ENCODE data around the gene DENND6B. TPM values are rescaled to one million over a fixed set of nuclear protein-coding genes. Genes with fewer than 3 reads are reported as not detected.
A peak's percentile ranks its signal among the peaks of the same experiment; 100 is the strongest.
"Not testable (repeated sequence)": the region's sequence is repeated elsewhere in the genome, so short reads cannot be mapped to it uniquely, and the experiment has no call there.

DENND6B gene
- total RNA-seq, 1 donor from 2014 or later, result 2.7 TPM

- no peak for DNase-seq (ENCODE audit: low spot score)
- intact Hi-C loops (cut with micrococcal nuclease), result loop anchor here (5.0 kb wide), 2 partner anchors 57 to 87 kb away; partner anchors contain the start of gene MAPK11
- H3K36me3 Mint-ChIP-seq (ENCODE audit: low read depth), result no peaks in the 10 kb centered on the region
- no peaks in the 10 kb centered on the region for H3K9me3 Mint-ChIP-seq
- H3K4me1 Mint-ChIP-seq (ENCODE audit: low read depth), result peaks cover 12% of the 10 kb centered on the region
- H3K27ac Mint-ChIP-seq, result no peak overlapping the region
- peaks cover 18% of the 10 kb centered on the region for H3K27me3 Mint-ChIP-seq (ENCODE audit: low read depth)
- no peak overlapping the region for H3K4me3 Mint-ChIP-seq (ENCODE audit: low read depth)
Observed at GRCh38 chr22:50329236-50329635, 2.4 kb upstream of the DENND6B start.

- no peaks in the 10 kb centered on the region for H3K36me3 Mint-ChIP-seq (ENCODE audit: low read depth)
- H3K27ac Mint-ChIP-seq, result peak overlapping the region; percentile 86
- peak overlapping the region; percentile 84 for H3K4me3 Mint-ChIP-seq (ENCODE audit: low read depth)
- DNase-seq (ENCODE audit: low spot score), result no peak
- H3K27me3 Mint-ChIP-seq (ENCODE audit: low read depth), result peaks cover 18% of the 10 kb centered on the region
- H3K9me3 Mint-ChIP-seq, result no peaks in the 10 kb centered on the region
- H3K4me1 Mint-ChIP-seq (ENCODE audit: low read depth), result peaks cover 12% of the 10 kb centered on the region
- intact Hi-C loops (cut with micrococcal nuclease), result loop anchor here (5.0 kb wide), 2 partner anchors 55 to 85 kb away; partner anchors contain the start of gene MAPK11
Observed at GRCh38 chr22:50327711-50328019, 853 bp upstream of the DENND6B start.

GRCh38 chr22:50326225-50326955 is 422 bp downstream of the DENND6B start:
- Mint-ChIP-seq H3K36me3 (ENCODE audit: low read depth) (no peaks in the 10 kb centered on the region), H3K4me3 (ENCODE audit: low read depth) (peak overlapping the region; percentile 78), H3K4me1 (ENCODE audit: low read depth) (peaks cover 12% of the 10 kb centered on the region), H3K27ac (no peak overlapping the region), H3K27me3 (ENCODE audit: low read depth) (peaks cover 18% of the 10 kb centered on the region), H3K9me3 (no peaks in the 10 kb centered on the region)
- intact Hi-C loops (cut with micrococcal nuclease), result loop anchor here (5.0 kb wide), 2 partner anchors 54 to 84 kb away; partner anchors contain the start of gene MAPK11
- DNase-seq (ENCODE audit: low spot score), result no peak

GRCh38 chr22:50325444-50326224 is 1.2 kb downstream of the DENND6B start:
- intact Hi-C loops (cut with micrococcal nuclease), result loop anchor here (5.0 kb wide), 2 partner anchors 53 to 83 kb away; partner anchors contain the start of gene MAPK11
- Mint-ChIP-seq H3K27me3 (ENCODE audit: low read depth) (peaks cover 13% of the 10 kb centered on the region), H3K36me3 (ENCODE audit: low read depth) (no peaks in the 10 kb centered on the region), H3K27ac (peak overlapping the region; percentile 29), H3K4me1 (ENCODE audit: low read depth) (peaks cover 12% of the 10 kb centered on the region), H3K9me3 (no peaks in the 10 kb centered on the region), H3K4me3 (ENCODE audit: low read depth) (peak overlapping the region; percentile 78)
- DNase-seq (ENCODE audit: low spot score), result no peak

GRCh38 chr22:50323900-50324299 is 2.9 kb downstream of the DENND6B start:
- Mint-ChIP-seq H3K4me3 (ENCODE audit: low read depth) (no peak overlapping the region), H3K4me1 (ENCODE audit: low read depth) (peaks cover 8% of the 10 kb centered on the region), H3K27me3 (ENCODE audit: low read depth) (peaks cover 13% of the 10 kb centered on the region), H3K9me3 (no peaks in the 10 kb centered on the region), H3K36me3 (ENCODE audit: low read depth) (no peaks in the 10 kb centered on the region), H3K27ac (no peak overlapping the region)
- intact Hi-C loops (cut with micrococcal nuclease), result no loop called here
- DNase-seq (ENCODE audit: low spot score), result no peak

GRCh38 chr22:50322382-50323104 is 4.3 kb downstream of the DENND6B start:
- peaks cover 13% of the 10 kb centered on the region for H3K27me3 Mint-ChIP-seq (ENCODE audit: low read depth)
- not testable (repeated sequence) for H3K27ac Mint-ChIP-seq

GRCh38 chr22:50320671-50321325 is 6.0 kb downstream of the DENND6B start:
- peaks cover under 1% of the 10 kb centered on the region for H3K4me1 Mint-ChIP-seq (ENCODE audit: low read depth)
- H3K36me3 Mint-ChIP-seq (ENCODE audit: low read depth), result no peaks in the 10 kb centered on the region
- intact Hi-C loops (cut with micrococcal nuclease), result no loop called here
- no peak overlapping the region for H3K27ac Mint-ChIP-seq
- H3K9me3 Mint-ChIP-seq, result no peaks in the 10 kb centered on the region
- H3K4me3 Mint-ChIP-seq (ENCODE audit: low read depth), result no peak overlapping the region
- H3K27me3 Mint-ChIP-seq (ENCODE audit: low read depth), result peaks cover 10% of the 10 kb centered on the region
- no peak for DNase-seq (ENCODE audit: low spot score)

More at GRCh38 chr22:50322382-50323104, 4.3 kb downstream of the DENND6B start:
- intact Hi-C loops (cut with micrococcal nuclease); DNase-seq (ENCODE audit: low spot score); H3K36me3 Mint-ChIP-seq (ENCODE audit: low read depth); H3K9me3 Mint-ChIP-seq; H3K4me3 Mint-ChIP-seq (ENCODE audit: low read depth); H3K4me1 Mint-ChIP-seq (ENCODE audit: low read depth): not testable (repeated sequence)

GRCh38 chr22:50320116-50320515 is 6.7 kb downstream of the DENND6B start:
- H3K4me3 Mint-ChIP-seq (ENCODE audit: low read depth), result no peak overlapping the region
- H3K27ac Mint-ChIP-seq, result no peak overlapping the region
- intact Hi-C loops (cut with micrococcal nuclease), result no loop called here
- no peaks in the 10 kb centered on the region for H3K9me3 Mint-ChIP-seq
- peaks cover 5% of the 10 kb centered on the region for H3K27me3 Mint-ChIP-seq (ENCODE audit: low read depth)
- H3K4me1 Mint-ChIP-seq (ENCODE audit: low read depth), result peaks cover 2% of the 10 kb centered on the region
- no peaks in the 10 kb centered on the region for H3K36me3 Mint-ChIP-seq (ENCODE audit: low read depth)
- no peak for DNase-seq (ENCODE audit: low spot score)

GRCh38 chr22:50319503-50319951 is 7.3 kb downstream of the DENND6B start:
- Mint-ChIP-seq H3K9me3 (no peaks in the 10 kb centered on the region), H3K4me1 (ENCODE audit: low read depth) (peaks cover 2% of the 10 kb centered on the region), H3K27me3 (ENCODE audit: low read depth) (no peaks in the 10 kb centered on the region), H3K27ac (no peak overlapping the region), H3K4me3 (ENCODE audit: low read depth) (no peak overlapping the region), H3K36me3 (ENCODE audit: low read depth) (no peaks in the 10 kb centered on the region)
- intact Hi-C loops (cut with micrococcal nuclease), result no loop called here
- DNase-seq (ENCODE audit: low spot score), result no peak

- no peaks in the 10 kb centered on the region for H3K9me3 Mint-ChIP-seq
- intact Hi-C loops (cut with micrococcal nuclease), result no loop called here
- H3K27ac Mint-ChIP-seq, result no peak overlapping the region
- no peaks in the 10 kb centered on the region for H3K36me3 Mint-ChIP-seq (ENCODE audit: low read depth)
- no peaks in the 10 kb centered on the region for H3K27me3 Mint-ChIP-seq (ENCODE audit: low read depth)
- DNase-seq (ENCODE audit: low spot score), result no peak
- H3K4me1 Mint-ChIP-seq (ENCODE audit: low read depth), result peaks cover 7% of the 10 kb centered on the region
- H3K4me3 Mint-ChIP-seq (ENCODE audit: low read depth), result no peak overlapping the region
Observed at GRCh38 chr22:50318698-50319411, 8.0 kb downstream of the DENND6B start.

GRCh38 chr22:50318356-50318697 is 8.5 kb downstream of the DENND6B start:
- H3K36me3 Mint-ChIP-seq (ENCODE audit: low read depth), result no peaks in the 10 kb centered on the region
- no peak overlapping the region for H3K27ac Mint-ChIP-seq
- H3K27me3 Mint-ChIP-seq (ENCODE audit: low read depth), result no peaks in the 10 kb centered on the region
- no peaks in the 10 kb centered on the region for H3K9me3 Mint-ChIP-seq
- DNase-seq (ENCODE audit: low spot score), result no peak
- peaks cover 11% of the 10 kb centered on the region for H3K4me1 Mint-ChIP-seq (ENCODE audit: low read depth)
- no peak overlapping the region for H3K4me3 Mint-ChIP-seq (ENCODE audit: low read depth)
- intact Hi-C loops (cut with micrococcal nuclease), result no loop called here

GRCh38 chr22:50317674-50318073 is 9.1 kb downstream of the DENND6B start:
- Mint-ChIP-seq H3K4me3 (ENCODE audit: low read depth) (no peak overlapping the region), H3K9me3 (no peaks in the 10 kb centered on the region), H3K36me3 (ENCODE audit: low read depth) (no peaks in the 10 kb centered on the region), H3K27me3 (ENCODE audit: low read depth) (no peaks in the 10 kb centered on the region), H3K27ac (no peak overlapping the region), H3K4me1 (ENCODE audit: low read depth) (peaks cover 11% of the 10 kb centered on the region)
- DNase-seq (ENCODE audit: low spot score), result no peak
- intact Hi-C loops (cut with micrococcal nuclease), result no loop called here

All from activated T-helper 2 cell treated with anti-CD3 and anti-CD28 coated beads, Interferon-gamma antibody, Interleukin-2, Interleukin-4, amounts not matched to agents 10 μg/mL and 5 μg/mL and 100 μg/mL, durations not matched to agents 14 hours and 24 hours and 36 hours (primary cell).